Measurements from ENCODE around the gene ZNF717. TPM values are rescaled to one million over a fixed set of nuclear protein-coding genes. Genes with fewer than 3 reads are reported as not detected.
"Not testable (repeated sequence)": the region's sequence is repeated elsewhere in the genome, so short reads cannot be mapped to it uniquely, and the experiment has no call there.

Gene ZNF717
- total RNA-seq (ENCODE audit: low replicate concordance): 8.4 and 13.2 TPM in 2 replicates
- long read RNA-seq, partial matches to known transcripts: 0 of 2 reads
- long read RNA-seq, other reads (novel, unspliced or antisense): 0 of 2 reads

GRCh38 chr3:75785081-75785755 is at the start of gene ZNF717:
Gene ZNF717, minus strand, starts transcription at chr3:75785549. Its CDS starts 2,187 bp downstream, at chr3:75783362.
- peak; percentile 14 for TF ChIP-seq CTCF (conservative IDR thresholded peaks at IDR 0.05)
- not testable (repeated sequence) for H3K4me1 Mint-ChIP-seq (ENCODE audit: unreplicated experiment)

GRCh38 chr3:75831076-75831475 is 45.7 kb upstream of the ZNF717 start:
- DNase-seq (ENCODE audit: extremely low spot score, unreplicated experiment); H3K4me1 Mint-ChIP-seq (ENCODE audit: unreplicated experiment); H3K9me3 Mint-ChIP-seq; H3K36me3 Mint-ChIP-seq; H3K4me3 Mint-ChIP-seq; H3K27ac Mint-ChIP-seq; H3K27me3 Mint-ChIP-seq: not testable (repeated sequence)

More at GRCh38 chr3:75785081-75785755, at the start of gene ZNF717:
- Mint-ChIP-seq H3K4me3 (peak within 1 kb of the TSS; percentile 86), H3K27ac (peak within 1 kb of the TSS; percentile 83)
- DNase-seq (ENCODE audit: extremely low spot score, unreplicated experiment): peak; percentile 88
- not testable (repeated sequence) for H3K36me3 Mint-ChIP-seq, H3K27me3 Mint-ChIP-seq, H3K9me3 Mint-ChIP-seq

- not testable (repeated sequence) for H3K27me3 Mint-ChIP-seq; H3K4me3 Mint-ChIP-seq; H3K9me3 Mint-ChIP-seq; H3K4me1 Mint-ChIP-seq (ENCODE audit: unreplicated experiment); H3K36me3 Mint-ChIP-seq; H3K27ac Mint-ChIP-seq; DNase-seq (ENCODE audit: extremely low spot score, unreplicated experiment)
- peak; percentile 56 for TF ChIP-seq CTCF (conservative IDR thresholded peaks at IDR 0.05)
Observed at GRCh38 chr3:75818019-75818418, 32.7 kb upstream of the ZNF717 start.

- H3K36me3 Mint-ChIP-seq; H3K4me3 Mint-ChIP-seq; H3K4me1 Mint-ChIP-seq (ENCODE audit: unreplicated experiment); H3K27ac Mint-ChIP-seq; H3K27me3 Mint-ChIP-seq; DNase-seq (ENCODE audit: extremely low spot score, unreplicated experiment); H3K9me3 Mint-ChIP-seq: not testable (repeated sequence)
Observed at GRCh38 chr3:75816287-75817180, 31.2 kb upstream of the ZNF717 start.

GRCh38 chr3:75814797-75815196 is 29.4 kb upstream of the ZNF717 start:
- H3K36me3 Mint-ChIP-seq: no peaks in the 10 kb centered on the region
- TF ChIP-seq CTCF (conservative IDR thresholded peaks at IDR 0.05): no peak
- H3K27me3 Mint-ChIP-seq: no peaks in the 10 kb centered on the region
- no peak overlapping the region for H3K4me3 Mint-ChIP-seq
- H3K4me1 Mint-ChIP-seq (ENCODE audit: unreplicated experiment): no peaks in the 10 kb centered on the region
- DNase-seq (ENCODE audit: extremely low spot score, unreplicated experiment): no peak
- H3K9me3 Mint-ChIP-seq: no peaks in the 10 kb centered on the region
- H3K27ac Mint-ChIP-seq: no peak overlapping the region

GRCh38 chr3:75782506-75782905 is 2.8 kb downstream of the ZNF717 start:
- Mint-ChIP-seq H3K4me3 (no peak overlapping the region), H3K27ac (no peak overlapping the region), H3K9me3 (peaks cover 4% of the 10 kb centered on the region), H3K4me1 (ENCODE audit: unreplicated experiment) (no peaks in the 10 kb centered on the region), H3K36me3 (peaks cover 27% of the 10 kb centered on the region), H3K27me3 (no peaks in the 10 kb centered on the region)
- no peak for TF ChIP-seq CTCF (conservative IDR thresholded peaks at IDR 0.05)
- DNase-seq (ENCODE audit: extremely low spot score, unreplicated experiment): no peak

Measured in type B pancreatic cell (in vitro differentiated cells).